Fibroblast of upper back skin (primary cell): Measurements from ENCODE around the gene CSF3.
"Not testable (repeated sequence)": the region's sequence is repeated elsewhere in the genome, so short reads cannot be mapped to it uniquely, and the experiment has no call there.

Source experiments
- DNase-seq: peaks from one replicate; pipeline ENCODE4 v3.0.0-alpha.2; 2013

Gene CSF3

DNA sequence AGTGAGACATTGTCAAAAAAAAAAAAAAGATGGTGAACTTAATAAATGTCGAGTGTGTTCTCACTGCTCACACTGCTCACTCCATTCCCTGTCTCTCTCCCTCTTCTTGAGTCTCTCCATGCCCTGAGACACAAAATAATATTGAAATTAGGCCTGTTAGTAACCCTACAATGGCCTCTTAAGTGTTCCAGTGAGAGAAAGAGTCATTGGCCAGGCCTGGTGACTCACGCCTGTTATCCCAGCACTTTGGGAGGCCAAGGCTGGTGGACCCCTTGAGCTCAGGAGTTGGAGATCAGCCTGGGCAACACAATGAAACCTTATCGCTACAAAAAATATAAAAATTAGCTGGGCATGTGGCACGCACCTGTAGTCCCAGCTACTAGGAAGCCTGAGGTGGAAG, 16.2 kb upstream of the CSF3 start:
- DNase-seq, result no peak

DNA sequence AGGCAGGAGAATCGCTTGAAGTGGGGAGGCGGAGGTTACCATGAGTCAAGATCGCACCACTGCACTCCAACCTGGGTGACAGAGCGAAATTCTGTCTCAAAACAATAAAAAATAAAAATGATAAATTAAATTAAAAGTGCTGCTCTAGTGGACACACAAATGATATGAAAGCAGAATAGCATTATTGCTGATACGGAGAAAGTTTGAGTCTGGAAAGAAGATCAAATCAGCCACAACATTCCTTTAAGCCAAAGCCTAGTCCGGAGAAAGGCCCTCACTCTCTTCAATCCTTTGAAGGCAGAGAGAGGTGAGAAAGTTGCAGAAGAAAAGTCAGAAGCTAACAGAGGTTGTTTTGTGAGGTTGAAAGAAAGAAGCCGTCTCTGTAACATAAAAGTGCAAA, 15.1 kb upstream of the CSF3 start:
- DNase-seq, result no peak

DNA sequence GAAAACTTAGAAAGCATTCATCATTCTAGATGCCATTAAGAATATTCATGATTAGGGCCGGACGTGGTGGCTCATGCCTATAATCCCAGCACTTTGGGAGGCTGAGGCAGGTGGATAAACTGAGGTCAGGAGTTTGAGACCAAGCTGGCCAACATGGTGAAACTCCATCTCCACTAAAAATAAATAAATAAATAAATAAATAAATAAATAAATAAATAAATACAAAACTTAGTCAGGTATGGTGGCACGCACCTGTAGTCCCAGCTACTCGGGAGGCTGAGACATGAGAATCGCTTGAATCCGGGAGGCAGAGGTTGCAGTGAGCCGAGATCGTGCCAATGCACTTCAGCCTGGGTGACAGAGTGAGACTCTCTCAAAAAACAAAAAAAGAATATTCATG, 13.9 kb upstream of the CSF3 start:
- DNase-seq, result not testable (repeated sequence)

DNA sequence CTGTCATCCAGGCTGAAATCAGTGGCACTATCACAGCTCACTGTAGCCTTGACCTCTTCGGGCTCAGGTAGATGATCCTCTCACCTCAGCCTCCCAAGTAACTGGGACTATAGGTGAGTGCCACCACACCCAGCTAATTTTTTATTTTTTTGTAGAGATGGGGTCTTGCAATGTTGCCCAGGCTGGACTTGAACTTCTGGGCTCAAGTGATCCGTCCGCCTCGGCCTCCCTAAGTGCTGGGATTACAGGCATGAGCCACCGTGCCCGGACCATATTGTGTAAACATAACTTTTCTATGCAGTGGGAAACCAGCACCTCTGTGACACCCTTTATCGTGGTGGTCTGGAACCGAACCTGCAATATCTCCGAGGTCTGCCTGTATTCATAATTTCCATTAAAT, 11.2 kb upstream of the CSF3 start:
- no peak for DNase-seq

DNA sequence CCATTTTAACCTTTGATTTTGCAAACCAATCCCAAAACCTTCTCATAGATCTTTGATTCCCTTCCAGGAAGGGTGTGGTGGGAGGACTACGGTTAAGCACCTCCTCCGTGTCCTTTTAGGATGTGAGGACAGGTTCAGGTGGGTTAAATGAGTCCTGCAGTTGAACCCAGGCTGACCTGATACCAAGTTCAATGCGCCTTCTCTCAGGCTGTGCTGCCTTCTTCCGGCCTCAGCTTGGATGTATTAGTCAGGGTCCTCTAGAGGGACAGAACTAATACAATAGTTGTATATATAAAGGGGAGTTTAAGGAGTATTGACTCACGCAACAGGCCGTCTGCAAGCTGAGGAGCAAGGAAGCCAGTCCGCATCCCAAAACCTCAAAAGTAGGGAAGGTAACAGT, 10.5 kb upstream of the CSF3 start:
- no peak for DNase-seq

DNA sequence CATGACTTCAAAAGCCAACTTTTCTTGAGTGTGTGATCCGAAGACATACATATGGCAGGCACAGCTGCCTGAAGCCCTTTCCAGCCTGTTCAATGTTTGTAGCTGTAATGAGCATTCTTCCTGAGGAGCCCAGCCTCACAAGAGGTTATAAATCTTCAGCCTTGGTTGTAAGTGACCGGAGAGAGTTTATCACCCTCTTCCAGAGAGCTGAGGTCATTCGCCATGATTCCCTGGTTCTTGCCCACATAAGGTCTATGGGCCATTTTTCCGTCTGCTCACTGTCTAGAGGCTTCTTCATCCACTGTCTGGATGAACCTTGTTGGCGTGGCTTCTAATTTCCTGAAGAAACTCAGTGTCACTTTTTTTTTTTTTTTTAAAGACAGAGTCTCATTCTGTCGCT, 9.7 kb upstream of the CSF3 start:
- no peak for DNase-seq

DNA sequence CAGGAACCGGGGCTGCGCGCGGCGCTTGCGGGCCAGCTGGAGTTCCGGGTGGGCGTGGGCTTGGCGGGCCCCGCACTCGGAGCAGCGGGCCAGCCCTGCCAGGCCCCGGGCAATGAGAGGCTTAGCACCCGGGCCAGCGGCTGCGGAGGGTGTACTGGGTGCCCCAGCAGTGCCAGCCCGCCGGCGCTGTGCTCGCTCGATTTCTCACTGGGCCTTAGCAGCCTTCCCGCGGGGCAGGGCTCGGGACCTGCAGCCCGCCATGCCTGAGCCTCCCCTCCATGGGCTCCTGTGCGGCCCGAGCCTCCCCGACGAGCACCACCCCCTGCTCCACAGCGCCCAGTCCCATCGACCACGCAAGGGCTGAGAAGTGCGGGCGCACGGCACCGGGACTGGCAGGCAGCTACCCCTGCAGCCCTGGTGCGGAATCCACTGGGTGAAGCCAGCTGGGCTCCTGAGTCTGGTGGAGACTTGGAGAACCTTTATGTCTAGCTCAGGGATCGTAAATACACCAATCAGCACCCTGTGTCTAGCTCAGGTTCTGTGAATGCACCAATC, 4.2 kb upstream of the CSF3 start:
- not testable (repeated sequence) for DNase-seq

DNA sequence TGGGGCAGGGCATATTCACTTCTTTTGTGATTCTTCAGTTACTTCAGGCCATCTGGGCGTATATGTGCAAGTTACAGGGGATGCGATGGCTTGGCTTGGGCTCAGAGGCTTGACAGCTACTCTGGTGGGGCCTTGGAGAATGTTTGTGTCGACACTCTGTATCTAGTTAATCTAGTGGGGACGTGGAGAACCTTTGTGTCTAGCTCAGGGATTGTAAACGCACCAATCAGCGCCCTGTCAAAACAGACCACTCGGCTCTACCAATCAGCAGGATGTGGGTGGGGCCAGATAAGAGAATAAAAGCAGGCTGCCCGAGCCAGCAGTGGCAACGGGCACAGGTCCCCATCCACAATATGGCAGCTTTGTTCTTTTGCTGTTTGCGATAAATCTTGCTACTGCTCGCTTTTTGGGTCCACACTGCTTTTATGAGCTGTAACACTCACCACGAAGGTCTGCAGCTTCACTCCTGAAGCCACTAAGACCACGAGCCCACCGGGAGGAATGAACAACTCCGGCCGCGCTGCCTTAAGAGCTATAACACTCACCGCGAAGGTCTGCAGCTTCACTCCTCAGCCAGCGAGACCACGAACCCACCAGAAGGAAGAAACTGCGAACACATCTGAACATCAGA, 3.1 kb upstream of the CSF3 start:
- DNase-seq, result not testable (repeated sequence)

DNA sequence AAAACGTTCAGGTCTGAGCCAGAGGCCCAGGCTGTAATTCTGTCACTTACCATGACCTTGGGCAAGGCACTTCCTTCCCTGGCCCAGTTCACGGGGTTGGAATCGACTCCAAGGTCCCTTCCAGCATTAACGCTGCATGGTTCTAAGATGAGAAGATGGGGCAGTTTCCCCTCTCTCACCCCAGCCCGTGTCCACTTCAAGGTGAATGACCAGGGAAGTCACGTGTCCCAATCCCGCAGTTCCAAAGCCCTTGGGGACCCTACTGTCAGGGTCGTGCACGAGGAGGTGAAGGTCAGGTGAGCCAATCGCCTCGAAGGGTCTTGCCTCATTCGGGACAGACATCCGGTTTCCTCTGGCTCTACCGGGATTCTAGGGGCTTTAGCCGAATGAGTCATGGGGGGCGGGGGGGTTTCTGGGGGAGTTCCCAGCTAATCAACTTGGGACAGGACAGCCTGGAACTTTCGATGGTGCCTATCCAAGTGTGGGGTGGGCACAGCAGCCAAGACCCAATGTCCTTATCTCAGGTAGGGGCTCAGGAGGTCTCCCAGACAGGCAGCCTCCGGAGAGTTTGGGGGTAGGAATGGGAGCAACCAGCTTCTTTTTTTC, 762 bp upstream of the CSF3 start:
- DNase-seq, result no peak

DNA sequence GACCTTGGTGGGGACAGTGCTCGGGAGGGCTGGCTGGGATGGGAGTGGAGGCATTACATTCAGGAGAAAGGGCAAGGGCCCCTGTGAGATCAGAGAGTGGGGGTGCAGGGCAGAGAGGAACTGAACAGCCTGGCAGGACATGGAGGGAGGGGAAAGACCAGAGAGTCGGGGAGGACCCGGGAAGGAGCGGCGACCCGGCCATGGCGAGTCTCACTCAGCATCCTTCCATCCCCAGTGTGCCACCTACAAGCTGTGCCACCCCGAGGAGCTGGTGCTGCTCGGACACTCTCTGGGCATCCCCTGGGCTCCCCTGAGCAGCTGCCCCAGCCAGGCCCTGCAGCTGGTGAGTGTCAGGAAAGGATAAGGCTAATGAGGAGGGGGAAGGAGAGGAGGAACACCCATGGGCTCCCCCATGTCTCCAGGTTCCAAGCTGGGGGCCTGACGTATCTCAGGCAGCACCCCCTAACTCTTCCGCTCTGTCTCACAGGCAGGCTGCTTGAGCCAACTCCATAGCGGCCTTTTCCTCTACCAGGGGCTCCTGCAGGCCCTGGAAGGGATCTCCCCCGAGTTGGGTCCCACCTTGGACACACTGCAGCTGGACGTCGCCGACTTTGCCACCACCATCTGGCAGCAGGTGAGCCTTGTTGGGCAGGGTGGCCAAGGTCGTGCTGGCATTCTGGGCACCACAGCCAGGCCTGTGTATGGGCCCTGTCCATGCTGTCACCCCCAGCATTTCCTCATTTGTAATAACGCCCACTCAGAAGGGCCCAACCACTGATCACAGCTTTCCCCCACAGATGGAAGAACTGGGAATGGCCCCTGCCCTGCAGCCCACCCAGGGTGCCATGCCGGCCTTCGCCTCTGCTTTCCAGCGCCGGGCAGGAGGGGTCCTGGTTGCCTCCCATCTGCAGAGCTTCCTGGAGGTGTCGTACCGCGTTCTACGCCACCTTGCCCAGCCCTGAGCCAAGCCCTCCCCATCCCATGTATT, 1.1 kb downstream of the CSF3 start:
- DNase-seq, result no peak

DNA sequence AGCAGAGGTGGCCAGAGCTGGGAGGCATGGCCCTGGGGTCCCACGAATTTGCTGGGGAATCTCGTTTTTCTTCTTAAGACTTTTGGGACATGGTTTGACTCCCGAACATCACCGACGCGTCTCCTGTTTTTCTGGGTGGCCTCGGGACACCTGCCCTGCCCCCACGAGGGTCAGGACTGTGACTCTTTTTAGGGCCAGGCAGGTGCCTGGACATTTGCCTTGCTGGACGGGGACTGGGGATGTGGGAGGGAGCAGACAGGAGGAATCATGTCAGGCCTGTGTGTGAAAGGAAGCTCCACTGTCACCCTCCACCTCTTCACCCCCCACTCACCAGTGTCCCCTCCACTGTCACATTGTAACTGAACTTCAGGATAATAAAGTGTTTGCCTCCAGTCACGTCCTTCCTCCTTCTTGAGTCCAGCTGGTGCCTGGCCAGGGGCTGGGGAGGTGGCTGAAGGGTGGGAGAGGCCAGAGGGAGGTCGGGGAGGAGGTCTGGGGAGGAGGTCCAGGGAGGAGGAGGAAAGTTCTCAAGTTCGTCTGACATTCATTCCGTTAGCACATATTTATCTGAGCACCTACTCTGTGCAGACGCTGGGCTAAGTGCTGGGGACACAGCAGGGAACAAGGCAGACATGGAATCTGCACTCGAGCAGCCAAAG, 2.3 kb downstream of the CSF3 start:
- DNase-seq, result no peak

DNA sequence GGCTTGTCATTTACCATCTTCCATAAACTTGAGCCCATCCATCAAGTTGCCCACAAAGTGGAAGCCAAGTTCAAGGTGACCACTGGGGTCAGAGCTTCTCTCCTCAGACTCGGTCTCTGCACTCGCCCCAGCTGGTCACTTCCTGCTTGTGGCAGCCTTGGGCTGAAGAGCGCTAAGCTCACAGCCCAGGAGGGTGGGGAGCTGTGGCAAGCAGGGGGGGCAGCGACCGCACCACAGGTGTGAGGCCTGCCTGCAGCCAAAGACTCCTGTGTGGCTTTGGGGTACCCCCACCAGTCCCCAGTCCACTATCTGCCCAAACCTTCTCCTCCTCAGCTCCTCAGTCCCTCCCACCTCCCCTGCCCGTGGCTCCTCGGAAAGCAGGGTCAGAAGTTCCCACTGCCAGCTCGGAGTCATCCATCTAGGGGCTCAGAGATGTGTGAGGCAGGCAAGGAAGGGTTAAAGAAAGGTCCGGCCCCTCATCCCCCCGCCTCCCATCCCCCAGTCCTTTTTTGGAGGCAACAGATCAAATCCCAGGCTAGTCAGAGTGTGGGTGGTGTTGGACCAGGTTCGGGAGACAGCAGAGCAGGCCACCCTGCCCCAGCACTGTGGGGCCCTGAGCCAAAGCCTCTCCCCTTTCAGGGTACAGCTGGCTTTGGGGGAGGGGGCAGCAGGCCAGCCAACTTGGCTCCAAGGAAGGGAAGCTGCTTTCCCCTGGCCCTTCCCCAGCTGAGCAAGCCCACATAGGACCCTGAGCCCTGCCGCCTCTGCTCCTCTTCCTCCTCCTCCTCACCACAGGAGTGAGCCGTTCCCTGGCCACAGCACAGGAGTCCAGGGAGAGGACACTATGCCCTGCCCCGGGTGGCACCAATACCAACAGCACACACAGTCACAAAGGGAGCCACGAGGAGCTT, 3.2 kb downstream of the CSF3 start:
- peak; percentile 41 for DNase-seq

DNA sequence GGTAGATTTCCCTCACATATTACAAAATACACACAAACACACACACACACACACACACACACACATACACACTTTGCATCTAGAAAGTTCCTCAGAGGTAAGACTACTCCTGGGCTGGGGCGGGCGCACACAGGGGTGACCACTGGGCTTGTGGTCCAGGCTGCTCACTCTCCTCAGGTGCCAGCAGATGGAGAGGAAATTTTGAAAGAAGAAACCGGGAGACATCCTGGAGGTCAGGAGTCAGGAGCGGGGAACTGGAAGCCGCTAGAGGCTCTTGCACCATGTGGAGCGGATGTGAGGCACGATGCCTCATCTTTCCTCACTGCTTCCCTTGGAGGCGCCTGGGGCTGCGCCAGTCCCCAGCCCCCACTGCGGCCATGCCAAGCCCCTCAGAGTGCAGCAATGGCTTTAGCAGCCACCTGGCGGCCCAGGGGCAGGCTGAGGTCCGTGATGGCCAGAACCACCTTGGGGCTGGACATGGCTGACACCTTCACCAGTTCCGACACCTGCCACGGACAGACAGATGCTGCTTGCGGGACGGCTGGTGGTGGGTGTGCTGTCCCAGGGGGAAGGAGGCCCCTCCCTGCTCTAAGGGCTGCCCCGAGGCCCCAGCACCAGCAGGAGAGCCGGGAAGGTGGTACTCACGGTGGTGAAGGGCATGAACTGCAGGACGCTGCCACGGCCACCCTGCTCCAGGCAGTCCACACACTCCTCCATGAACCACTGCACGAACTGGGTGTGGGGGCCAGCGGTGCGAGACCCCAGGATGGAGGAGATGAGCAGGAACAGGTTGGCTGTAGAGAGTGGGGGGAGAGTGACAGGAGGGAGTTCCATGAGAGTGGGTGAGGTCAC, 4.1 kb downstream of the CSF3 start:
- peak; percentile 60 for DNase-seq

DNA sequence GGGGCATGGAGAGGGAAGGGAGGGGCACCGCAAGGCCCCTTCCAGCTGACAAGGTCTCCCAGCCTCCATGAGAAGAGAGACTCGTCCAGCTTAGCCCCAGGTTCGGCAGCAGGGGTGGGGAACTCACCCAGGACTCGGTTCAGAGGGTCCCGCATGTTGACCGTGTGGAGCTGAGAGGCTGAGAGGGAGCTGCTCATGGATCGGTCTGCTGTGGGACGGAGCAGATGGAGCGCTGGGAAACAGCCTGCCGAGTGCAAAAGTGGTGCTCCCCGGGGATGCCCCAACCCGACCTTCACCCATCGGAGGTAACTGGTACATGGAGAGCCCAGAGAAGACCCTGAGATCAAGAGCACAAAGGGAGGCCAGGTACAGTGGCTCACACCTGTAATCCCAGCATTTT, 4.9 kb downstream of the CSF3 start:
- DNase-seq, result no peak

DNA sequence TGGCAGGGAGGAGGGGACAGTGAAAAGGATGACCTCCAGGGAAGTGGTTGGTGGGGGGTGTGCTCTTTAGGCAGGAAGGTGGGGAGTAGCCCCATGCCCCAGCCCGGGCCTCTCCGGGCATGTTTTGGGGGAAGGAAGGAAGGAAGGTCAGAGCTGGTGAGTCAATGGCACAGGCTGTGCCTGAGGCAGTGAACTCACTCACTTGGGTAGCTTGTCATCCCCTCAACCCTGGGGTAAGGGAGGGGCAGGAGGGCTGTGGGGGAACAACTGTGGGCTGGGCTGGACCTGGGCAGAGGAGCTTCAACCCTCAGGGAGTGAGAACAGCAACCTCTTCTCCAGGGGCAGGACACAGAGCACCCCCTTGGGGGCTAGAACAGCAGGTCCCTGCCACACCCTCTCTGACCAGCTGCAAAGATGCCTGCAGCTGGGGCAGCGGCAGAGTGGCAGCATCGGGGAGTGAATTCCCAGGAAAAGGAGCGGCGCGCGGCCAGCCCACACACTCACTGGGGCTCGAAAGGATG, 6.3 kb downstream of the CSF3 start:
- DNase-seq, result peak; percentile 51

DNA sequence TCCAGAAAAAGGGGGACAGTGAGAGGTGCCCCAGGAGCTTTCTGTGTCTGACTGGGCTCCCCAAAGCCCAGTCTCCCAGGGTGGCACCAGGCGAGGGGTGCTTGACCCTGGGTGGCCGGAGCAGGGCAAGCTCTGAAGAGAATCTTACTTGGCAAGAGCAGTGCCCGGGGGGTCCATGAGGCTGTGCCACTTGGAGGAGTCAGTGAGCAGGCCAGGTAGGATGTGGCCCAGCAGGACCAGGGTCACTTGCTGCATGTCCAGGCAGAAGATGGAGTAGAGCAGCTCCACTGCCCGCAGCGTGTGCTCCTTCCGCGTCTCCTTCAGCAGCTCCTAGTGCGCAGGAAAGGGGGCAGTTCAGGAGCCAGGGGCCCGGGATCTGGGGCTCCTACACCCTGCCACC, 7.3 kb downstream of the CSF3 start:
- no peak for DNase-seq

DNA sequence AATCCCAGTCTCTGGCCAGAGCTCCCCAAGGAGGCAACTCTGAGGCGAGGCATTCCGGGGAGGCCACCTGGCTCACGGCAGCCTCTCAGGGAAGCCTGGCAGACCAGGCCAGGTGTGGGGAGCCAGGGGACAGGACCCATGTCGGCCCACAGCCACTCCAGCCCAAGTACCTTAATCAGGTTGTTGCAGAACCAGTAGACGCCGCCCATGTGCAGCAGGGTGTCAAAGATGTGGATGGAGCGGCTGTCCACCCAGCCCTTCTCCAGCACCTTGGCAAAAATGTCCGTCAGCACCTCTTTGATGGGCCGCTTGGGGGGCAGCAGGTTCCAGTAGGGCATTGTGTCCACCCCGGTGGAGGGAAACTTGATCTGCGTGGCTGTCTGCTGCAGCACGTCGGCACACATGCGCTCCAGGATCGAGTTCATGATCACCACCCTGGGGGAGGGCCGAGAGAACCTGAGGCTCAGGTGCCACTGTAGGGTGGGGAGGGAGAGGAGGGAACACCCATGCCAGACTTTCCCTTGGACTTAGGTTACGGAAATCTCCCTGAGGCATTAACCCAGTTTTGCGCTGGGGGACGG, 7.8 kb downstream of the CSF3 start:
- DNase-seq, result no peak

DNA sequence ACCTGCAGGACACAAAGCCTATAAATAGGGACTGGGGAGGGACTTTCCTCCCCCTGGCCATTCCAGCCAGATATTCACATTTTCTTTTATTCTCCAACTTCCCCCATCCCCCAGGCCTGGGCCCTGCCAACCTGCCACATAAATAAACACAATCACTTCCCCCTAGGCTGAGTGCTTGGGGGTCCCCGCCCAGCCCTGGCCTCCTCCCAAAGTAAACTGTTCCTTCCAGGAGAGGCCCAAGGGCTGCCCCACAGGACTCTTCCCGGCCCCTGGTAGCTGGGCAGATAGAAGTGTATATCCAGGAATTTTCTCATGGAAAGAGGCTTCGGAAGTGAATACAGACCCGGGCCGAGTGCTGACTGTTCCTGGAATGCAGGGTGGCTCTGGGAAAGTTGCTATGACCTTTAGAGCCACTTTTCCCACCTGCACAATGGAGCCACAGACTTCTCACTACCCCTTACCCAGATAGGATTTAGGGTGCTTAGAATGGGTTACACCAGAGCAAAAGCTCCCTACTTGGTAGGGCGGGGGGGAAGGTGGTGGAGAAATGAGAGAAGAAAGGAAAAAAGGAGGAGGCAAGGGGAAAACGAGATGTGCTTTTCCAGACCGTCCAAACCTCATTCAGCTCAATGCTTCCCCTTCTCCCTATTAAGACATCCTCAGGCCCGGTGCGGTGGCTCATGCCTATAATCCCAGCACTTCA, 8.5 kb downstream of the CSF3 start:
- no peak for DNase-seq

DNA sequence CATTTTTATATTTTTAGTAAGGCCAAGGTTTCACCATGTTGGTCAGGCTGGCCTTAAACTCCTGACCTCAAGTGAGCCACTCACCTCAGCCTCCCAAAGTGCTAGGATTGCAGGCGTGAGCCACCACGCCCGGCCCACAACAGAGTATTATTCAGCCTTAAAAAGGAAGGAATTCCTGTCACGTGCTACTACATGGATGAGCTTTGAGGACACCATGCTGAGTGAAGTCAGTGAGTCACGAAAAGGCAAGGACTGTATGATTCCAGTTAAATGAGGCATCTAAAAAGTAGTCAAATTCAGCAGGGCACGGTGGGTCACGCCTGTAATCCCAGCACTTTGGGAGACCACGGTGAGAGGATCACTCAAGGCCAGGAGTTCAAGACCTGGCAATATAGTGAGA, 9.7 kb downstream of the CSF3 start:
- no peak for DNase-seq

DNA sequence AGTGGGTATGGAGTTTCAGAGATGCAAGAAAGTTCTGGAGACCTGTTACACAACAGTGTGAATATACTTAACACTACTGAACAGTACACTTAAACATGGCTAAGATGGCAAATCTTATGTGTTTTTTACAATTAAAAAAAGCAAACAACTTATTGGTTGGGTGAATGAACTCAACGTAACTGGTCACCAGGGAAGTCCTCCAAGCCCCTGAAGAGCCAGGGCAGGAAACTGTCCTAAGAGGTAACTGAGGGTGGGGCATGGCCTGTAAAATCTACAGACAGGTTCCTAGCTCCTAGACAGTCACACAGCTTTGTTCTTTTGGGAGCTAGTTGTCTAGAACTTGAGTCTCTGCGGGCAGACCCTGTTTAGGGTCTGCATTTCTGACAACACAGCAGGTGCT, 10.3 kb downstream of the CSF3 start:
- no peak for DNase-seq
